ENCODE measurements around the gene DTL.

Gene DTL

DNA sequence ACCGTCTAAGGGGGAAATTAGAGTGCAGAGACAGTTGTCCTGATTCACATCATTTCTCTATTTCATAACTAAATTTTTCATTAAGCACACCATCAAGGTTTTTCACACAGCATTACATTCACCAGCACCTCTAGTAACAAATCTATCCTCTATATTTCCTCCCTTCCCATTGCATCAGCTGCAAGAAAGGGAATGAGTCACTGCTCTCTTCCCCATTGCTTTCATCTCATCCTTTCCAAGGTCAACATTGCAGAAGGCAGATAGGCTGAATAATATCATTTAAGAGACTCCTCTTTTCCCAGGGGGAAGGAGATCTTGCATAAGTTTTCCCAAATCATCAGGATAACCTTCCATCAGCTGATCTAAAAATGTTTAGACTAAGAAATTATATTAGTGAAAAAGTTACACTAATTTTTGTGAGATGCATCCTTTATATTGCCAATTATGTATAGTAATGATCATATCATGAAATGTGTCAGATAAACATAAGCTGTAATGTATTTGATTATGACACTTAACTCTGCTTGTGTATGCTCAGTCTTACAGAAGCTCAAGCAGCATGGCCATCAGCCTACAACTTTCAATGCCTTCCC lies 4.5 kb upstream of the DTL start:
- no peaks in the 10 kb centered on the region for H3K9me2 ChIP-seq (replicated peaks; ENCODE audit: control insufficient read depth, low read length)
- H4K20me1 ChIP-seq (ENCODE audit: control insufficient read depth, insufficient read depth, low read depth, low read length) = peaks cover 23% of the 10 kb centered on the region
- peaks cover 93% of the 10 kb centered on the region for H3K79me2 ChIP-seq (ENCODE audit: control insufficient read depth, low read length)
- peaks cover 4% of the 10 kb centered on the region; the same call in 1 of the 2 replicates for H3K9me3 ChIP-seq (ENCODE audit: control insufficient read depth, insufficient read depth, low read length)
- TF ChIP-seq EZH2phosphoT487 (IDR thresholded peaks at IDR 0.05; ENCODE audit: borderline replicate concordance, low read length) = no peak
- TF ChIP-seq, protein P1, sequence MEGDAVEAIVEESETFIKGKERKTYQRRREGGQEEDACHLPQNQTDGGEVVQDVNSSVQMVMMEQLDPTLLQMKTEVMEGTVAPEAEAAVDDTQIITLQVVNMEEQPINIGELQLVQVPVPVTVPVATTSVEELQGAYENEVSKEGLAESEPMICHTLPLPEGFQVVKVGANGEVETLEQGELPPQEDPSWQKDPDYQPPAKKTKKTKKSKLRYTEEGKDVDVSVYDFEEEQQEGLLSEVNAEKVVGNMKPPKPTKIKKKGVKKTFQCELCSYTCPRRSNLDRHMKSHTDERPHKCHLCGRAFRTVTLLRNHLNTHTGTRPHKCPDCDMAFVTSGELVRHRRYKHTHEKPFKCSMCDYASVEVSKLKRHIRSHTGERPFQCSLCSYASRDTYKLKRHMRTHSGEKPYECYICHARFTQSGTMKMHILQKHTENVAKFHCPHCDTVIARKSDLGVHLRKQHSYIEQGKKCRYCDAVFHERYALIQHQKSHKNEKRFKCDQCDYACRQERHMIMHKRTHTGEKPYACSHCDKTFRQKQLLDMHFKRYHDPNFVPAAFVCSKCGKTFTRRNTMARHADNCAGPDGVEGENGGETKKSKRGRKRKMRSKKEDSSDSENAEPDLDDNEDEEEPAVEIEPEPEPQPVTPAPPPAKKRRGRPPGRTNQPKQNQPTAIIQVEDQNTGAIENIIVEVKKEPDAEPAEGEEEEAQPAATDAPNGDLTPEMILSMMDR (IDR thresholded peaks at IDR 0.05; ENCODE audit: low read depth, low read length, poor library complexity, severe bottlenecking) = no peak
- H3K4me2 ChIP-seq (ENCODE audit: low read length) = peak overlapping the region; percentile 32
- H3K36me3 ChIP-seq (ENCODE audit: control insufficient read depth, low read length) = peaks cover 56% of the 10 kb centered on the region
- H3K27ac ChIP-seq (ENCODE audit: low read depth, low read length) = no peak overlapping the region
- peaks cover 38% of the 10 kb centered on the region for H3K4me1 ChIP-seq (ENCODE audit: control insufficient read depth, low read length)
- no peak overlapping the region for H3K4me3 ChIP-seq (ENCODE audit: low read length)
- no peaks in the 10 kb centered on the region for H3K27me3 ChIP-seq (ENCODE audit: control insufficient read depth, low read length)
- no peaks in the 10 kb centered on the region for H3F3A ChIP-seq (ENCODE audit: control insufficient read depth, insufficient read depth)

GRCh38 chr1:212034516-212035122 lies 929 bp upstream of the DTL start:
- Histone ChIP-seq H3K4me2 (ENCODE audit: low read length) (peak overlapping the region; percentile 87), H3K4me3 (ENCODE audit: low read length) (peak overlapping the region; percentile 84), H4K20me1 (ENCODE audit: control insufficient read depth, insufficient read depth, low read depth, low read length) (peaks cover 37% of the 10 kb centered on the region), H3K9me2 (replicated peaks; ENCODE audit: control insufficient read depth, low read length) (no peaks in the 10 kb centered on the region), H3K27ac (ENCODE audit: low read depth, low read length) (peak overlapping the region; percentile 79), H3F3A (ENCODE audit: control insufficient read depth, insufficient read depth) (no peaks in the 10 kb centered on the region), H3K4me1 (ENCODE audit: control insufficient read depth, low read length) (peaks cover 56% of the 10 kb centered on the region), H3K36me3 (ENCODE audit: control insufficient read depth, low read length) (peaks cover 63% of the 10 kb centered on the region), H3K27me3 (ENCODE audit: control insufficient read depth, low read length) (no peaks in the 10 kb centered on the region), H3K79me2 (ENCODE audit: control insufficient read depth, low read length) (peaks cover 93% of the 10 kb centered on the region), H3K9me3 (ENCODE audit: control insufficient read depth, insufficient read depth, low read length) (no peaks in the 10 kb centered on the region)
- TF ChIP-seq EZH2phosphoT487 (IDR thresholded peaks at IDR 0.05; ENCODE audit: borderline replicate concordance, low read length) = no peak
- TF ChIP-seq, protein P1 (IDR thresholded peaks at IDR 0.05; ENCODE audit: low read depth, low read length, poor library complexity, severe bottlenecking) = no peak

DNA sequence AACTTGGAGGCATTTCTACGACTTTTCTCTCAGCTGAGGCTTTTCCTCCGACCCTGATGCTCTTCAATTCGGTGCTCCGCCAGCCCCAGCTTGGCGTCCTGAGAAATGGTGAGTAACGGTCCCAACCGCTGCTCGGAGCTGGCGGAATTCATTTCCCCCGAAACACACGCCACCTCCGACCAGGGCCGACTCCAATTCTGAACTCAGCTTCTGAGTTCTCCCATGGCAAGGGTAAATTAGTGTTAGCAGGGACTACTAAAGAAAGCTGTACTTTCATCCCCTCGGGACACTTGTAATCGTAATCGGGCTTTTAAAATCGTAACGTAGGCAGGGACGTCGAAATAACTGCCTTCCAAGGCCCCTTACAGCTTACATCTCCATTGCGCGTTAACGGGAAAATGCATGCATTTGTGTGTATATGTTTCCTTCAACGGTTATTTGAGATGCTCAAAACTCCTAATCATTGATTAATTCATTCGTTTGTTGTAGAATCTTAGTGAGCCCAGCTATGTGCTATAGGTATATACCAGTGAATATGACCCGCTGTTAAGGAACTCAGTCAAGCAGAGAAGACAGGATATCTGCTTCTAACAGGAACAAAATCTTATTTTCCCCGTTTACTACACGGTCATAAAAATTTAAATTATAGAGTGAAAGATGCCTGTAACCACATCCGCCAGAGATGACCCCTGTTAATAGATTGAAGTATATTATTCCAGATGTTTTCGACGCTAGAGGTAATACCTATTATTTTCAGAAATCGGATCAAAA lies 472 bp downstream of the DTL start:
- Histone ChIP-seq H3K9me2 (replicated peaks; ENCODE audit: control insufficient read depth, low read length) (no peaks in the 10 kb centered on the region), H4K20me1 (ENCODE audit: control insufficient read depth, insufficient read depth, low read depth, low read length) (peaks cover 48% of the 10 kb centered on the region), H3K9me3 (ENCODE audit: control insufficient read depth, insufficient read depth, low read length) (no peaks in the 10 kb centered on the region), H3K27me3 (ENCODE audit: control insufficient read depth, low read length) (no peaks in the 10 kb centered on the region), H3K4me1 (ENCODE audit: control insufficient read depth, low read length) (peaks cover 58% of the 10 kb centered on the region), H3K27ac (ENCODE audit: low read depth, low read length) (peak overlapping the region; percentile 79), H3K36me3 (ENCODE audit: control insufficient read depth, low read length) (peaks cover 68% of the 10 kb centered on the region), H3F3A (ENCODE audit: control insufficient read depth, insufficient read depth) (no peaks in the 10 kb centered on the region), H3K4me2 (ENCODE audit: low read length) (peak overlapping the region; percentile 79), H3K4me3 (ENCODE audit: low read length) (peak overlapping the region; percentile 84), H3K79me2 (ENCODE audit: control insufficient read depth, low read length) (peaks cover 93% of the 10 kb centered on the region)
- TF ChIP-seq, protein P1 (IDR thresholded peaks at IDR 0.05; ENCODE audit: low read depth, low read length, poor library complexity, severe bottlenecking) = no peak
- TF ChIP-seq EZH2phosphoT487 (IDR thresholded peaks at IDR 0.05; ENCODE audit: borderline replicate concordance, low read length) = no peak

All from DOHH2 (cell line).